Breast epithelium (tissue), 4 donors: ENCODE results near the gene SMCO2. TPM values are rescaled to one million over a fixed set of nuclear protein-coding genes. Genes with fewer than 3 reads are reported as not detected.

ENCODE experiments used
- DNase-seq, 2 donors: peaks; one replicate each; pipeline ENCODE4 v3.0.0-alpha.2; 2019; ENCODE audit warnings: low spot score in 2 of 2
- H3K27ac ChIP-seq, 2 donors: fragments of 200-600 bp; sonication (generic) in 1 of 2; one replicate each; pipeline ENCODE4 v1.5.1; 2016 to 2019; ENCODE audit warnings: mild to moderate bottlenecking in 1 of 2
- H3K27me3 ChIP-seq, 2 donors: fragments of 200-600 bp; sonication (generic) in 1 of 2; one replicate each; pipeline versions ENCODE4 v1.5.1 to v1.6.0; 2017 to 2019; ENCODE audit warnings: control low read depth in 1 of 2, mild to moderate bottlenecking in 1 of 2
- H3K36me3 ChIP-seq: fragments of 200-600 bp; one replicate; pipeline ENCODE4 v1.5.1; 2019
- H3K4me1 ChIP-seq, 2 donors: fragments of 200-600 bp; sonication (generic); one replicate each; pipeline ENCODE4 v1.5.1; 2016 to 2019; ENCODE audit warnings: control low read depth in 1 of 2
- H3K4me3 ChIP-seq, 3 donors: fragments of 200-600 bp; sonication (generic); 1 replicate in 2 of 3; 2 replicates in 1 of 3; pipeline ENCODE4 v1.5.1; 2016 to 2019; ENCODE audit warnings: mild to moderate bottlenecking in 3 of 3, moderate library complexity in 2 of 3
- H3K9me3 ChIP-seq, 2 donors: fragments of 200-600 bp; sonication (generic) in 1 of 2; one replicate each; pipeline ENCODE4 v1.5.1; 2016 to 2019; ENCODE audit warnings: control low read depth in 1 of 2
- CTCF ChIP-seq, 3 donors: fragments of 450-650 bp; IDR thresholded peaks; one replicate each; pipeline ENCODE4 v1.5.1; 2016 to 2017; ENCODE audit warnings: antibody characterized with exemption in 3 of 3, mild to moderate bottlenecking in 3 of 3, moderate library complexity in 3 of 3
- POLR2A ChIP-seq: fragments of 450-650 bp; IDR thresholded peaks from one replicate; pipeline ENCODE4 v1.6.1; 2016; ENCODE audit warnings: antibody characterized with exemption, mild to moderate bottlenecking, moderate library complexity
- POLR2AphosphoS5 ChIP-seq, 3 donors: sonication (generic); formaldehyde crosslinking; IDR thresholded peaks; one replicate each; pipeline ENCODE4 v1.6.1; 2017; ENCODE audit warnings: antibody characterized with exemption in 3 of 3
- intact Hi-C: fragments of 100-400 bp; cut with DNase I; formaldehyde crosslinking; loops from one replicate; pipeline ENCODE4 v1.15.1; 2023; ENCODE audit warnings: low total_unique reads
- total RNA-seq, 3 donors: library from RNA; depleted of rRNA; stranded (reverse); fragments of >200 nt; gene quantifications; one replicate each; pipeline ENCODE4 v1.1.0, GENCODE V29; 2016

The SMCO2 gene
- total RNA-seq, 3 donors from 2014 or later: not detected

GRCh38 chr12:27451036-27451825, 4.7 kb downstream of the SMCO2 start:
- no peaks in the 10 kb centered on the region for H3K27me3 ChIP-seq
- H3K4me3 ChIP-seq: no peak overlapping the region
- TF ChIP-seq POLR2AphosphoS5 (IDR thresholded peaks at IDR 0.05) (no peak), CTCF (IDR thresholded peaks at IDR 0.05) (no peak), POLR2A (no peak)
- H3K9me3 ChIP-seq: peaks cover 0 to under 1% of the 10 kb centered on the region in 2 donors
- H3K36me3 ChIP-seq: no peaks in the 10 kb centered on the region
- DNase-seq: no peak
- H3K4me1 ChIP-seq: no peaks in the 10 kb centered on the region
- intact Hi-C loops: loop anchor here (10.0 kb wide), 1 partner anchor 1264 kb away; no protein-coding TSS in a partner anchor
- no peak overlapping the region for H3K27ac ChIP-seq

GRCh38 chr12:27453421-27453820, 6.9 kb downstream of the SMCO2 start:
- Histone ChIP-seq H3K27ac (no peak overlapping the region), H3K4me3 (no peak overlapping the region), H3K9me3 (no peaks in the 10 kb centered on the region), H3K27me3 (no peaks in the 10 kb centered on the region), H3K4me1 (no peaks in the 10 kb centered on the region), H3K36me3 (no peaks in the 10 kb centered on the region)
- no peak for DNase-seq
- TF ChIP-seq POLR2AphosphoS5 (IDR thresholded peaks at IDR 0.05): no peak
- TF ChIP-seq CTCF (IDR thresholded peaks at IDR 0.05): no peak
- no peak for TF ChIP-seq POLR2A
- intact Hi-C loops: loop anchor here (10.0 kb wide), 1 partner anchor 1261 kb away; no protein-coding TSS in a partner anchor

GRCh38 chr12:27455589-27455988, 9.1 kb downstream of the SMCO2 start:
- Histone ChIP-seq H3K4me1 (no peaks in the 10 kb centered on the region), H3K4me3 (no peak overlapping the region), H3K27ac (no peak overlapping the region), H3K27me3 (no peaks in the 10 kb centered on the region), H3K9me3 (no peaks in the 10 kb centered on the region), H3K36me3 (no peaks in the 10 kb centered on the region)
- DNase-seq: no peak
- TF ChIP-seq POLR2A (no peak), CTCF (IDR thresholded peaks at IDR 0.05) (no peak), POLR2AphosphoS5 (IDR thresholded peaks at IDR 0.05) (no peak)
- intact Hi-C loops: loop anchor here (10.0 kb wide), 1 partner anchor 1259 kb away; no protein-coding TSS in a partner anchor

- TF ChIP-seq POLR2A (no peak), POLR2AphosphoS5 (IDR thresholded peaks at IDR 0.05) (no peak), CTCF (IDR thresholded peaks at IDR 0.05) (no peak)
- Histone ChIP-seq H3K27ac (no peak overlapping the region), H3K4me3 (no peak overlapping the region), H3K36me3 (no peaks in the 10 kb centered on the region), H3K4me1 (no peaks in the 10 kb centered on the region), H3K9me3 (no peaks in the 10 kb centered on the region), H3K27me3 (no peaks in the 10 kb centered on the region)
- intact Hi-C loops: loop anchor here (10.0 kb wide), 1 partner anchor 1258 kb away; no protein-coding TSS in a partner anchor
- no peak for DNase-seq
Observed at GRCh38 chr12:27456618-27457017, 10.1 kb downstream of the SMCO2 start.

GRCh38 chr12:27460471-27460978, 14.0 kb downstream of the SMCO2 start:
- no peak for DNase-seq
- no peak overlapping the region for H3K27ac ChIP-seq
- no peaks in the 10 kb centered on the region for H3K36me3 ChIP-seq
- no peak for TF ChIP-seq POLR2AphosphoS5 (IDR thresholded peaks at IDR 0.05)
- TF ChIP-seq POLR2A: no peak
- TF ChIP-seq CTCF (IDR thresholded peaks at IDR 0.05): no peak
- intact Hi-C loops: no loop called here
- H3K4me3 ChIP-seq: no peak overlapping the region
- H3K9me3 ChIP-seq: no peaks in the 10 kb centered on the region
- peaks cover 0 to 5% of the 10 kb centered on the region in 2 donors for H3K4me1 ChIP-seq
- H3K27me3 ChIP-seq: no peaks in the 10 kb centered on the region
